ENCODE measurements around the gene BCL3.

The BCL3 gene

GRCh38 chr19:44808463-44809371 is 60.2 kb downstream of the BCL3 start, which contains the start of gene BCAM:
Gene BCAM (plus strand): TSS chr19:44809103. CDS start chr19:44809125, 22 bp downstream.
- H3K4me1 Mint-ChIP-seq (ENCODE audit: low read depth), result peaks cover 25% of the 10 kb centered on the region
- intact Hi-C loops (cut with micrococcal nuclease), result no loop called here
- no peaks in the 10 kb centered on the region for H3K9me3 Mint-ChIP-seq
- peak within 1 kb of the TSS; percentile 68 for H3K4me3 Mint-ChIP-seq
- H3K36me3 Mint-ChIP-seq (ENCODE audit: low read depth), result no peaks in the 10 kb centered on the region
- no peak within 1 kb of the TSS for H3K27ac Mint-ChIP-seq
- H3K27me3 Mint-ChIP-seq, result peaks cover 57% of the 10 kb centered on the region

Measured in dendritic cell treated with granulocyte-macrophage colony-stimulating factor and Interleukin-4, amounts not matched to agents 40 ng/mL and 50 ng/mL, for 4 days (primary cell).